NAMALWA (cell line): ENCODE results near the gene NIPSNAP2.
"Not testable (repeated sequence)": the region's sequence is repeated elsewhere in the genome, so short reads cannot be mapped to it uniquely, and the experiment has no call there.

Source experiments
- DNase-seq: peaks from one replicate; pipeline ENCODE4 v3.0.0-alpha.2; 2015; ENCODE audit warnings: low spot score

NIPSNAP2 gene

DNA sequence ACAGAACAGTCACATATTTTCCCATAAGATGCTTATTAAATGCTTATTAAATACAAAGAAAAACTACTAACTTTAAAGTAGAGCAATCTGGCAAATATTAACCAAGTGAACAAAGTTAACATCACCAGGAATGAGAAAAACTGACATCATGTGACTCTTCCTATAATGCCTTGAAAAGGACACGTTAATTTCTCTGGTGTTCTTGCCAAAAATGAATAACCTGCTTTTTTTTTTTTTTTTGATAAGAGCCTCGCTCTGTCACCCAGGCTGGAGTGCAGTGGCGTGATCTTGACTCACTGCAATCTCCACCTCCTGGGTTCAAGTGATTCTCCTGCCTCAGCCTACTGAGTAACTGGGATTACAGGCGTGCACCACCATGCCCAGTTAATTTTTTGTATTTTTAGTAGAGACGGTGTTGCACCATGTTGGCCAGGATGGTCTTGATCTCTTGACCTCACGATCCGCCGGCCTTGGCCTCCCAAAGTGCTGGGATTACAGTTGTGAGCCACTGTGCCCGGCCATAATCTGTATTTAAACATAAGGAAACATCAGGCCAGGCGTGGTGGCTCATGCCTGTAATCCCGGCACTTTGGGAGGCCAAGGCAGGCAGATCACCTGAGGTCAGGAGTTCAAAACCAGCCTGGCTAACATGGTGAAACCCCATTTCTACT is 83.2 kb downstream of the NIPSNAP2 start:
- not testable (repeated sequence) for DNase-seq

DNA sequence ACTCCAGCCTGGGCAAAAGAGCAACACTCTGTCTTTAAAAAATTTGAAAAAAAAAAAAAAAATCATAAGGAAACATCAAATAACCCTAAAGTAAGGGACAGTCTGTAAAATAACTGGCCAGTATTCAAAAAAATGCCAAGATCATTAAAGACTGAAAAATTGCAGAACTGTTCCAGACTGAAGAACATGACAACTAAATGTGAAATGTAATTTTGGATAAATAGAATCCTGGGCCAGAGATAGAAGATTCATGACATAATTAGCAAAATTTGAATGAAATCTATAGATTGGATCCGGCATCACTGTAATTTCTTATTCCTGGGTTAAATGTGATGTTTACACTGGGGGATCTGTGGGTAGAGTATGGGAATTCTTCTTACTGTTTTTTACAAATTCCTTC is 83.9 kb downstream of the NIPSNAP2 start:
- no peak for DNase-seq

DNA sequence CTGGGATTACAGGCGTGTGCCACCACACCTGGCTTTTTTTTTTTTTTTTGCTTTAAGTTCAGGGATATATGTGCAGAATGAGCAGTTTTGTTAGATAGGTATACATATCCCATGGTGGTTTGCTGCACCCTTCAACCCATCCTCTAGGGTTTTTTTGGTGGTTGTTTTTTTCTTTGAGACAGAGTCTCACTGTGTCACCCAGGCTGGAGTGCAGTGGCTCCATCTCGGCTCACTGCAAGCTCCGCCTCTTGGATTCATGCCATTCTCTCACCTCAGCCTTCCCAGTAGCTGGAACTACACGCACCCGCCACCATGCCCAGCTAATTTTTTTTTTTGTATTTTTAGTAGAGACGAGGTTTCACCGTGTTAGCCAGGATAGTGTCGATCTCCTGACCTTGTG is 84.4 kb downstream of the NIPSNAP2 start:
- DNase-seq = not testable (repeated sequence)
